DMS114 treated with DMSO at 0.1 percent for 48 hours (cell line): ENCODE data around the gene PTCD2.

ENCODE experiments used
- DNase-seq: peaks from one replicate; lab custom pipeline; 2025; ENCODE audit not compliant: unreplicated experiment; lab: John Stamatoyannopoulos, UW

The PTCD2 gene

DNA sequence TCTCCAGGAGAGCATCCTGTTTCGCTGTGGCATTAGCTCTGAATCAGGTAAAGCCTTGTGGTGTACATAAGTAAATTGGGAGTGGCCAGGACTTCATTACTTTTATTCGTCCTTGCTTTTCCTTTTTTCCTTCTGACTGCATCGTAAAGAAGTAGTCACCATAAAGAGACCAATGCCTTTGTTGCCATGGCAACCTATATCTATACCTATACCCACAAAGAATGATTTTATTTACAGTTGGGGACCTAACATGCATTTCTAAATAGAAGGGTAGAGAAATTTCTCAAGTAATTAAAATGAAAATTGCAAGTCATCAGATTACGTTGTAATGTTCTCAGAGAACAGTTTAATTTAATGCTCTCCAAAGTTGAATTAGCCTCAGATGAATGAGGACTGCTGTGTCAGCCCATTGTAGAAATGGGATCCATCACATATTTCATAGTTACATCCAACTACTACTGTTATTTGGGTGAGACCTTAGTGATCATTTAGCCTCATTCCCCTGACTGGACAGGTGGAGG is 18.6 kb downstream of the PTCD2 start:
- no peak for DNase-seq

DNA sequence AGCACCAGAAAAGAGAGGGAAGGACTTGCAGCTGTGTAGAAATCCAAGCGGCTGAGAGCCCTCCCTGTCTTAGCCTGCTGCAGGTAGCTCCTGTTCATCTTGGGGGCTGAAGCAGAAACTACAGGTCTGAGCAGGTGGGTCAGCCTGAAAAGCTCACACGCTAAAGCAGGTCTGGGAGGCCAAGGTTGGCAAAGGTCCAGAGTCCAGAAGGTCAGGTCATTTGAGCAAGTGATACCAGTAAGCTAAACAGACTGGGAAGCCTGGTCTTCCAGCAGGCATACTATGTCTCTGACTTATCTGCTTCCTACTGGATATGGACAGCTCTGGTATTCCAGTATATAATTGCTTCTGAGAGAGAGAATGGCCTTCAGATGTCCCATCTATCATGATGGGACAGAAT is 26.2 kb downstream of the PTCD2 start:
- no peak for DNase-seq

DNA sequence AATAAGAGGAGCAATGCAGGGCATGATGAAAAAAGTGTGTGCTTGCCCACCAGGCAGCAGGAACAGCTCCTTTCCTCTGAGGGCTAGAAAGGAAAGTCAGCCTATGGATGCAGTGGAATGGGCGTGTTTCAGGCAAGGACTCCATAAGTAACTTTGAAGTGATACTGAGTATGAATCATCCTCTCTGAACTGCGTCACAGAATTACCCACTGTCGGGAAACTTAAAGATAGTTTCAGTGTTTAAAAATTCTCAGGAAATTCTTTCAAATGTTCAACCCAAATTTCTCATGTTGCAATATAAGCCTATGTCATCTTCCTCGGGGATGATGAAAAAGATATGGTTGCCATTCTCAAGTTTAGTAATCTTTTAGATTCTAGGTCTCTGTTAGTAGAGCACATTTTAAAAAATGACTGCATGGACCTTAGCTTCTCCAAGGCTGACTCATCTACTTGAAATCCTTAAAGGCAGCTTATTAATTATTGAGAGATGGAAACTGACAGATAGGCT is 27.7 kb downstream of the PTCD2 start:
- DNase-seq: no peak

DNA sequence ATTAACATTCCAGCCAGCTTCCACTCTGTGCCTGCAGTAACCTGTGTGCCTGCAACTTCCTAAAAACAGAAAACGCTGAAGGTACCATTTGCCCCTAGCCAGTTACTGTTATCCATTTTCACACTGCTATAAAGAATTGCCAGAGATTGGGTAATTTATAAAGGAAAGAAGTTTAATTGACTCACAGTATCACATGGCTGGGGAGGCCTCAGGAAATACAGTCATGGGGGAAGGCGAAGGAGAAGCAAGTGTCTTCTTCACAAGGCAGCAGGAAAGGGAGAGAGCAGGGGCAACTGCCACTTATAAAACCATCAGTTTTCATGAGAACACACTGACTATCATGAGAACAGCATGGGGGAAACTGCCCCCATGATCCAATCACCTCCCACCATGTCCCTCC is 31.2 kb downstream of the PTCD2 start:
- DNase-seq: no peak

DNA sequence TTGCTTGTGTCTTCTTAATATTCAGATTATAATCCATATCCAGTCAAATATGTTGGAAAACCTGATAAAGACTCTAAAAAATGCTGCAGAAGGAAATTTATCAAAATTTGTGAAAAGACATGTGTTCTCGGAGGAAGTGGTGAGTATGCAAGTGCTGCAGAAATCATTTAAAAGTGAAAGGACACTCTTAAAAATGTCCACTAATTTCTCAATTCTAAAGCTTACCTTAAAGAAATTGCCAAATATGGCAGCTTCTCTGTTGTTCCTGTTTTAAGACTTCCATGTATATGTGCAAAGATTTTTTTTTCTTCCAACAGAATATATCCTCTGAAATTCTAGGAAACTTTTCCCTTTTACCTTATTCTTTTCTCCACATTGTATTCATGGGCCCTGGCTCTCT is 32.4 kb downstream of the PTCD2 start:
- DNase-seq: no peak

DNA sequence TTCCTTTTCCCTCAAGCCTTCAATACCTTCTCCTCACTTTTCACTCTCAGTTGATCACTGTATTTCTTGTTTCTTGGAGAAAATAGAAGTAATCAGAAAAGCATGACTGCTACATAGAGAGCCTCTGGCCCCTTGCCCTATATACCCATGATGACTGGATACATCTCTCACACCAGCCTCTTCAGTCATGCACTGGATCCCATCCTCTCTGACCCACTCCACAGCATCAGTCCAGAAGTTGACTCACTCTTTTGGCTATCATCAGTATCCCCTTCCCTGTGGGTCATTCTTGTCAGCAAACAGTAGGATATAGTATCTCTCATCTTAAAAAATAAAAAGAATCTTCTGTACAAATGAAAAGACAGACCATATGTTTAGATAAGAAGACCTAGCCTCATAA is 32.9 kb downstream of the PTCD2 start:
- no peak for DNase-seq

DNA sequence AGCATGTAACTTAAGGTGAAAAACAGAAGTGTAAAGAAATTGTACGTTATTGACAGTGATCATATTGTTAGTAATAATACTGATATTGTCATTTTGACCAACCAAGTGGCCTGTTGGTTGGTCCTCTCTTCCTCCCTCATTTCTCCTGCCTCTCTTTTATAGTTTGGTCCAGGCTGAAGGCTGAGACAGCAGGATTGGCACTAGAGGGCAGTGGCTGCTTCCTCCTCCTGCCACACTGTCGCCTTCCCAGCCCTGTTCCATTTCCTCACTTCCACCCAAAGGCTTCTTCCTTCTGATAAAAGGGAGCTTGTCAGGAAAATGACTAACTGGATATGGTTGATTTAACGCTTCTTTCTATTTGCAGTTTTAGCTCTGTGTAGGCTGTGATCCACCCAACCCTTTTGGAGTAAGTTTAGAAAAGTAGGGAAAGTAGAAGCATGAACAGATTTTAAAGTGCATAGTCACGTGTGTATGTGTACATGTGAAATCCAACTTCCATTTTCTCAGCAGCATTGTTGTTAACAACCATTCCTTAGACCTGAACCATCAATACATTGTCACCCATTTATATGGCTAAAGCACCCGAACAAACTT is 35.6 kb downstream of the PTCD2 start:
- peak; percentile 15 for DNase-seq

DNA sequence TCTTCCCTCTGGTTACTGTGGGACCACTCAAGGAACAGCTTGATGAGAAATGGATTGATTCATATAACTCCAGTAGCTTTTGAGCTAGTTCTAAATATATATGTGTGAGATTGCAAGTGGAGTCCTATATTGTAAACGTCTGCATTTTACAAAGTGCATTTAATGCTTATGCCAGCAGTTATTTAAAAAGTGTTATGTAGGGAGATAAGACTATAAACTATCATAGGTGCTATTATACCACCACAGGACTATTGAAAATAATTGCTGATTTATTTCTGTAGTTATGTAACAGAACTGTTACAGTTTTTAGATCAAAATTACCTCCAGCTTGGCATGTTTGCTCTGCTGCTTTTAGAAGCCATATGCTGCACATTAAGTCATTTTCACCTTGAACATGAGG is 36.2 kb downstream of the PTCD2 start:
- no peak for DNase-seq

DNA sequence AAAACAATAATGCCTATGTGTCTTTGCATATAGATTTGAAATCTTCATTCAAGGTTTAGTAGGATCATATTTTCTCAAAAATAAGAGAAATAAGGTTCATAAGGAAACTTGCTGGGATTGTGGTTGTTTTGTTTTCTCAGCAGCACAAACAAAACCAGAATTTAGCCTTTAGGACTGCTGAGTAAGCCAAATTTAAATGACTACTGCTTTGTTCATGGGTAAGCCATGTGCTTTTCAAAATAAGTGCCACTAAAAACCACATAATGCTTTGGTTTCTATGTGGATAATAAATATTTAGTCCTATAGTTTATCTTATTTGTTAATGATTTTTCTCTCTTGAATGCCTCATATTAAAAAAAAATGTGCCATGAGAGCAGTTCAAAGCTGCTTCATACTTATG is 38.8 kb downstream of the PTCD2 start:
- DNase-seq: no peak

DNA sequence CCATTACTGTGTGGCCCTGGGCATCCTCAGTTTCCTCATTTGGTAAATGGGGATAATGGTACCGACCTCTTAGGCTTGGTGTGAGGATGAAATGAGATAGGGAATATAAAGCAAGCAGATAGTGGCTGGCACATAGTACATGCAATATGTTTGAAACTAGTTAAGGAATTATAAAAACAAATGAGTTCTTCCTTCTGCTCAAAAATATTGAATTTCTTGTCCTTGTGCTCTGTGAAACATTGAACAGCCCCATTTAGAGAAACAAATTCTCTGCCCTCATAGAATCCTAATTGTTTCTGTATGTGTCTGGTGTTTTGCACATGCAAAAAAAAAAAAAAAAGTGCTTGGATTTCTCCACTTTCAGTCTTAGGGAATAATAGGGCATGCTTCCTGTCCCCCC is 39.7 kb downstream of the PTCD2 start:
- no peak for DNase-seq

DNA sequence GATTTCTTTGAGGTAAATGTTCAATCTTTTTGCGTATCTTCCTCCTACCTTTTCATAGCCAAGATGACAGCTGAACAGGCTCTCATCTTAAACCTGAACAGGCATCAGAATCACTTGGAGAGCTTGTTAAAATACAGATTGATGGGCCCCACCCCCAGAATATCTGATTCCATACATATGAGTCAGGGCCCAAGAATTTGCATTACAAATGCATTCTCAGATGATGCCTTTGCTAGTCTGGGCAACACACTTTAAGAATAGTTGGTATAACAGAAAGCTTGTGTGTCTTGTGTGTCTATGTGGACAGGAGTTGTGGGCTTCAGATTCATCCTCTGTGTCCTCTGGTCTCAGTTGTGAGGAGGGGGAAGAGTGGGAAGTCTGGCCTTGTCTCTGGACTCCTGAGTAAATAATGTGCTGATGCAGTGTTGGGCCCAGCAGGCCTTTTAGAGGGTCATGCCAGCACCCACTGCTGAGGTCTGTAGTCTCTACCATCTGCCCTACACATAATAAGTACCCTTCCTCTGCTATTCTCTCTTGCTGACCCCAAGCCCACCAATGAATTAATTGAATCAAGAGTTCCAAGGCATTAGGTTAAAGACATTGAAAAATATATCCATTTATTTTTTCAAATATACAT is 43.1 kb downstream of the PTCD2 start:
- no peak for DNase-seq

DNA sequence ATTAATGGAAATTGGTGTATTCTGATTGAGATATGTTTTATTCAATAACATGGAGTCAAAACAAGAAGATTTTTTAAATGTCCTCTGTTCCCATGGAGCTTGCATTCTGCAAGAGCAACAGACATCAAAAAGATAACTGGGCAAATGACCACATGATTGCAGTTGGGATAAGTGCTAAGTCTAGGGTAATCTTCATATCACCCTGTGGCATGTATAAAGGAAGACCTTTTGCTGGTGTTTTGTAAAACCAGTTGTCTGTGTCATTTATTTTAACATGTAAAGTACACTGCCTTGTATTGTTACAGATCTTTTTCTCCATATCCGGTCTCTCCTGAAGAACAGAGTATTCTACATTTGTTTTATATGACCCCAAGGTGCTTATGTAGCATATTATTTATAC is 44.0 kb downstream of the PTCD2 start:
- DNase-seq: no peak

DNA sequence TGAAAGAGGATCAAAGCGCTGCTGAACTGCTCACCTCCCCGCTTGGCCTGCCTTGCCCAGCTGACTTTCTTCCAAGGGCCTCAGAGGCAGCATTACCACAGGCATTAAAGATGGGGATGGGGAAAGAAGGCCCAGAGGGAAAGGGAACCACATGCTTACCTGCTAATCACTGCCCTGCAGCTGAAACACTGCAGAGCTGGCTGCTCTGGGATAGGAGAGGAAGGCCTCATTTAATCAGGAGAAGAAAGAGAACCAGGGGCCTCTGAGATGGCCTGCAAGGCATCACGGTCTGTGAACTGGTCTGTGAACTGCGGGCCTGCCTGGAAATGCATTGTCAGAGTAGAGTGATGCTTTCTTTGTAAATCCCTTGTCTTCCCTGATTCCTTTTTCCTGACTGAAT is 44.8 kb downstream of the PTCD2 start:
- no peak for DNase-seq

DNA sequence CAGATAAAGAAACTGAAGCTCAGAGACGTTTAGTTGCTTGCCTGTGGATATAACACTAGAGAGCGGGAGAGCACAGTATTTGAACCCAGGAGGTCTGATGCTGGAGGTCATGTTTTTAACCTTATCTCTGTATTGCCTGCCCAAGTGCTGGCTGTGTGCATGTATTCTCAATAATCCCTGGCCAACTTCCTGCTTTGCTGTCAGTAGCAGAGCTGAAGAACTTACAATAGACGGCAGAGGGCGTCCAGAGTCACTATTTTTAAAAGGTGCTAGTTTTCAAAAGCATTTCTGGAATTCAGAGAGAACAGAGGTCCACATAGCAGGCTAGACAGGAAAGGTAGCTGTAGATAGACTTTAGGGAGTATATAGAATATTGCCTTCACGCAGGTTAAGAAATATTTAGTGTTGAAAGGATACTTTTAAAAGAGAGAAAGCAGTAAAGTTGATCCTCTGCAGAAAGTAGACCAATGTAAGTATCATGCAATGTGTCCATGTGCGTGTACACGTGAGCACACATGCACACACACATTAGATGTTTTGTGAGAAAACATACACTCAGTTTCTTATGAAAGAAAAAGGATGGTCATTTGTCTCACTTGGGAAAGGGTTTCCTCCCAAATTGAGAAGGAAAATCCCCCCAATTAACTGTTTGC is 46.3 kb downstream of the PTCD2 start:
- DNase-seq: peak; percentile 75

DNA sequence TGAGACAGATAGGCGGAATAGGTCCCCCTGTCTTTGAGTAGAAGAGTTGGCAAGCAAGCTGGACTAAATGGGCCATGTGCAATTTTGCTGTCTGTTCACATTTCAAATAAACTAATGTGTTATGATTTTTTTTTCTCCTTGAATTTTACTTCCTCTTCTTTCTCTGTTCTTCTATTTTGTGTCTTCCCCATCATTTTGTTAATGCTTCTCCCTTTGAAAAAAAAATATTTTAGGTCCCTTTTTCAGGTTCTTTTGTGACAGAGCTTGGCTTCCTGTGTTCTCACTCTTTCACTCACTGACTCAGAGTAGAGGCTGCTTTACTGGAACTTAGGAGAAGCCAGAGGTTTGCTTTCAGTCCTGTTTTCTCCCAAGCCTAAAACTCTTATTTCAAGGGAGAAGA is 48.1 kb downstream of the PTCD2 start:
- no peak for DNase-seq

DNA sequence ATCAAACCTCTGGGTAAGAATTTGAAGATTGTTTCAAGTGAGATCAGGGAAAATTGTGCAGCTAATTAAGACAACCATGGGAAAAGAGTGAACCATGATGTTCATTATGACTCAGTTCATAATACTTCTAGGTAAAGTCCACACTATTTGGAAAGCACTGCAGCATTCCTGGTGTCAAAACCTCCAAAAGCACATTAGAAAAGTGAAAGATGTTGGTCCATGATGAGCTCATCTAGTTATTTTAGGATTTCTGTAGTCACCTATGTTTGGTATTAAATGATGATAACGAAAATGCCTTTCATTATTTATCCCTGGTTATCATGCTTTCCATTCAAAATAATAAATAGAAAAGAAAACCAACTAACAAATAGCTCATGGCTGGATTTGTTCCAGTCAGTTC is 49.1 kb downstream of the PTCD2 start:
- DNase-seq: no peak

DNA sequence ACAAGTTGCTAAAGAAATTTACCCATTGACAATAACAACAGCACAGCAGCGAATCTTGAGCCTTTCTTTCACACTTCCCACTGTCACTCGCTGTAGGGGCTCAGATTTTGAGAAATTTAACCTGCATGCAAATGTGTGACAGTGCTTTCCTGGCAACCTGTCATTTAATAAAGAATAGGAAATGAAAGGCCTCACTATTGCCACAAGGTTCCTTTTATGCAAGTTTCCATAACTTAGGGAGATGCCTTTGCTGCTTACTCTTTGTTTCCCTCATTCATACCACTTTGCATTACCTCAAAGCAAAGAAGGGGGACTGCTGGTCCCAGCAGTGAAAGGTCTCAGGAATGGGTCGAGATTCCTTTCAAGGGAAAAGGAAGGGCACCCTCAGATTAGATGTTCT is 49.5 kb downstream of the PTCD2 start:
- no peak for DNase-seq

DNA sequence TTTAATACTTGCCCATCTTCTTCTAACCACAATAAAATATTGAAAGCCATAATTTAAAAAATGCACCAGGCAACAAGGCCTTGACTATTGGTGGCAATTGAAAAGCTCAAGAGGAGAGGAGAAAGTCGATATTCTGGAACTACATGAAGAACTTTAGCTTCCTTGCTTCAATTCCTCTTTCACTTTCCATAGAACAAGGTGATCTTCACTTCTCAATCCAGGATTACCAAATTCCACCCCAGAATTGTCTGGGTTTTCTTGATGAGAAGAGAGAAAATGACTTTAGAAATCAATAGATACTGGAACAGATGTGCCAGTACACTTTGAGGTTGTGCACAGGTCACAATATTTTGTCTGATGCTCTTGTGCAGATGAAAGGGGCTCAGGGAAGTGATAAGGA is 52.2 kb downstream of the PTCD2 start:
- DNase-seq: no peak

DNA sequence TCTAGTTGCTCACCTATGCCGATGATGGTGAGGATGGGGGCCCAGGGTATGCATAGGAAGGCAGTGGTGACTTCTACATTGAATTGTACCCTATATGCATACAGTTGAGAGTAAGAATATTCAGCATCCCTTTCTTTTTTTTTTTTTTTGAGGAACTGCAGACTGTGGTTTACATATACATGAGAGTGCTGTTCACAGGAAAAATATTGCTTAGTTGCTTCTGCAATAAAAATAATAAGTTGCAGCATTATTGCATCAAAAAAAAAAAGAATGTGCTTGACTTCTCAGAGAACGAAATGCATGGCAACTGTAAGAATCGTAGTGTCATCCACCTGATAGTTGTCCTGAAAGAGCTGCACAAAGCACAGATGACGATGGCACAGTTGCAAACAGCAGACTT is 52.8 kb downstream of the PTCD2 start:
- no peak for DNase-seq

DNA sequence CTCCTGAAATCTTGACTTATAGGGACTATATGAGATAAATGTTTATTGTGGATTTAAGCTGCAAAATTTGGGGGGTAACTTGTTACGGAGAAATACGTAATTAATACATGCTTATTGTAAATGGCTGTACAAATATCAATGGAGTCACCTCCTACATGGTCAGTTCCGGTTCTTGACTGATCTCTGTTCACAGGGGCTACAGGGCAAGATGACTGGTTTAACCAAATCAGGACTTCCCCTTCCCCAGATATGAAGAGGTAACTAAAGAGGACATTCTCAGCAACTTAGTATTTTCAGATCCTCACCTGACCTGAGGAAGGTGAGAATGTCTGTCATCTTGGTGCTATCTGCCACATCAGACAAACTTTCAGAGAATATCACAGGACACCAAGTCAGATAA is 54.7 kb downstream of the PTCD2 start:
- DNase-seq: no peak

DNA sequence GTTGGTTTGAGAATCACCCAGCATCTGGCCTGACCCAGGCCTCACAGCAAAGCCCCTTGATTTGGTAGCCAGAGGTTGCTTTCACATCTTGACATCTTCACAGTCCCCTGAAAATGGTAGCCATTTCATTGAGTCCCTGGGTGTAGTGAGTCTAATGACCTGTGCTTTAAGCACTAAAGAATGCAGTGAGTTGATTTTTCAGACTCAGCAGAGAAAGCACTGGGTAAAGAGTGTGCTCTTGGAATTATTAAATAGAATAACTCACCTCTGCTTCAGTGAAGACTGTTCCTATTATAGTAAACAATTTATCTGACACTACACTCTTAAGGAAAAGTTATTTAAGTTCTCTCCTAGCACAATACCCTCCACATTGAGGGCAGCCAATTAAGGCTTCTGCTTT is 56.2 kb downstream of the PTCD2 start:
- DNase-seq: no peak

DNA sequence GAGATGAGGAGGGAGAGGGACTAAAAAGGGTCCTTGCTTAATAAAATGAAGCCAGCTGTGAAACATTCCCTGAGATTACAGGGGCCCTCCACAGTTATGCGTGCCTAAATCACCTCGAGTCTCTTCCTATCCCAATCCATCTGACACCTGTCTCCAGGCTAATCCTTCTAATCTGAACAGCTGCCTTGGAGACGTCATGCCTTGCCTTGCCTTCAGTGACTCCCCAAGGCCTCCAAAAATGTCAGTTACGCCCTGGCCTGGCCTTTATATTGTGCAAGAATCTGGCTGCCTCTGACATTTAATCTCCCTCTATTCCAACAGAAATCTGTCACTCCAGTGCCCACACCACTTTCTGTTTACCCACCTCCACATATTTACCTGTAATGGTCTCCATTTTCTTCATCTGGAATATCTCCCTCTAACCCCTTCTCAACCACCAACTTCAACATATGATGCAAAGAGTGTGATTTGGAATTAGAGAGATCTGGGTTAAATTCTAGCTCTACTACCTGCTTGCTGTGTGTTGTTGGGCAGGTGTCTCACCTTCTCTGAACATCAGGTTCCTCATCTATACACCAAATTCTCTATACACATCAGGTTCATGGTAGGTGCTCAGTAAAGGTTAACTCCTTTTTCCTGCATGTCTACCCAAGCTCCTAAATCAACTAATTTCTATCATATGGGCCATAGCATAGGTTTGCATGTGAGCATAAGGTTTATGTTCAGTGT is 57.9 kb downstream of the PTCD2 start:
- no peak for DNase-seq
